Endothelial cell of umbilical vein (primary cell): ENCODE data around the gene PACS1. TPM values are rescaled to one million over a fixed set of nuclear protein-coding genes. Genes with fewer than 3 reads are reported as not detected.

ENCODE experiments used
- BruUV-seq: library from RNA; stranded (reverse); fragments of 400-500 nt; replicated peaks from 2 replicates; lab custom pipeline; 2021; lab: Mats Ljungman, UMichigan
- CTCF ChIA-PET: fragments of 300-600, 350-600 bp; sonication (Branson Sonifier 250); formaldehyde crosslinking; loops from one replicate; lab custom pipeline; 2021; ENCODE audit warnings: antibody characterized with exemption, inconsistent platforms; lab: Charles Lee
- POLR2A ChIA-PET: fragments of 300-600, 350-600 bp; sonication (Branson Sonifier 250); formaldehyde crosslinking; loops from one replicate; lab custom pipeline; 2021; ENCODE audit warnings: antibody characterized with exemption, inconsistent platforms; lab: Charles Lee
- DNase-seq: peaks from one replicate; pipeline ENCODE4 v3.0.0-alpha.2; 2011; ENCODE audit warnings: low read depth, low spot score
- FAIRE-seq: peaks from 2 replicates; lab custom pipeline; 2011; peaks lifted over from hg19 to GRCh38; lab: Jason Lieb, UNC
- H2AFZ ChIP-seq: 2 replicates; pipeline ENCODE4 v1.6.0; 2012; ENCODE audit warnings: low read depth, low read length, control low read depth, inconsistent platforms
- H3K27ac ChIP-seq: 2 replicates; pipeline ENCODE4 v1.5.1; 2011; ENCODE audit warnings: low read depth, mild to moderate bottlenecking, control low read depth, low read length, moderate library complexity; ENCODE audit not compliant: insufficient read depth
- H3K27me3 ChIP-seq, 2 experiments: 2 replicates each; pipeline versions ENCODE4 v1.6.0 to v1.6.1; 2011; ENCODE audit warnings: low read length in 2 of 2, mixed read lengths in 1 of 2; ENCODE audit not compliant: control insufficient read depth in 2 of 2, insufficient read depth in 2 of 2
- H3K36me3 ChIP-seq, 2 experiments: 2 replicates in 1 of 2; 3 replicates in 1 of 2; pipeline ENCODE4 v1.5.1; 2011; ENCODE audit warnings: low read length in 2 of 2, mild to moderate bottlenecking in 1 of 2, moderate library complexity in 1 of 2; ENCODE audit not compliant: control insufficient read depth in 2 of 2, insufficient read depth in 2 of 2; ENCODE audit errors: extremely low read depth in 1 of 2
- H3K4me1 ChIP-seq: 3 replicates; pipeline ENCODE4 v1.5.1; 2011; ENCODE audit warnings: mild to moderate bottlenecking, low read length; ENCODE audit not compliant: control insufficient read depth, insufficient read depth; ENCODE audit errors: extremely low read depth
- H3K4me2 ChIP-seq: 2 replicates; pipeline ENCODE4 v1.6.1; 2011; ENCODE audit warnings: low read length, control low read depth, mixed read lengths; ENCODE audit not compliant: insufficient read depth
- H3K4me3 ChIP-seq, 3 experiments: fragments of 200-600 bp in 1 of 3; sonication (generic), shearing (Covaris generic) in 1 of 3; replicated peaks in 1 of 3; 2 replicates each; pipeline ENCODE4 v1.5.1; 2011 to 2016; ENCODE audit warnings: control low read depth in 3 of 3, low read length in 3 of 3, mild to moderate bottlenecking in 2 of 3, inconsistent platforms in 1 of 3, low read depth in 1 of 3, moderate library complexity in 1 of 3; ENCODE audit not compliant: insufficient read depth in 1 of 3
- H3K79me2 ChIP-seq: 2 replicates; pipeline ENCODE4 v1.6.0; 2012; ENCODE audit warnings: low read length, inconsistent platforms; ENCODE audit not compliant: control insufficient read depth, insufficient read depth
- H3K9ac ChIP-seq: replicated peaks from 2 replicates; pipeline ENCODE3; 2011; ENCODE audit warnings: low read length, control low read depth; ENCODE audit not compliant: insufficient read depth; ENCODE audit errors: extremely low read depth
- H3K9me1 ChIP-seq: replicated peaks from 3 replicates; pipeline ENCODE4 v1.6.0; 2011; ENCODE audit warnings: mild to moderate bottlenecking, low read length; ENCODE audit not compliant: control insufficient read depth, insufficient read depth; ENCODE audit errors: extremely low read depth
- H3K9me3 ChIP-seq: replicated peaks from 2 replicates; pipeline ENCODE4 v1.5.1; 2012; ENCODE audit warnings: low read length, inconsistent platforms; ENCODE audit not compliant: control insufficient read depth, insufficient read depth
- H4K20me1 ChIP-seq: replicated peaks from 2 replicates; pipeline ENCODE3; 2011; ENCODE audit warnings: mild to moderate bottlenecking, low read length; ENCODE audit not compliant: control insufficient read depth, insufficient read depth; ENCODE audit errors: extremely low read depth
- CTCF ChIP-seq, 2 donors: IDR thresholded peaks; 1 replicate in 1 of 2; 2 replicates in 1 of 2; pipeline ENCODE4 v1.5.1; 2011; ENCODE audit warnings: low read length in 2 of 2, mild to moderate bottlenecking in 2 of 2, moderate library complexity in 2 of 2, control low read depth in 1 of 2, inconsistent platforms in 1 of 2, low read depth in 1 of 2; ENCODE audit not compliant: insufficient read depth in 1 of 2; ENCODE audit errors: extremely low read depth in 1 of 2
- EZH2 ChIP-seq: IDR thresholded peaks from 2 replicates; pipeline ENCODE4 v1.6.1; 2012; ENCODE audit warnings: borderline replicate concordance, low read depth, mild to moderate bottlenecking, moderate library complexity, low read length, inconsistent platforms; ENCODE audit not compliant: severe bottlenecking
- FOS ChIP-seq: IDR thresholded peaks from 2 replicates; pipeline ENCODE4 v1.6.1; 2011; ENCODE audit warnings: mild to moderate bottlenecking, low read length, moderate library complexity, borderline replicate concordance; ENCODE audit not compliant: insufficient read depth
- GATA2 ChIP-seq: IDR thresholded peaks from 2 replicates; pipeline ENCODE4 v1.7.0; 2011; ENCODE audit warnings: low read depth, mild to moderate bottlenecking, moderate library complexity, mixed read lengths, low read length; ENCODE audit not compliant: insufficient read length, insufficient read depth
- JUN ChIP-seq: IDR thresholded peaks from 2 replicates; pipeline ENCODE4 v1.6.1; 2011; ENCODE audit warnings: borderline replicate concordance, low read depth; ENCODE audit not compliant: insufficient read length, insufficient read depth
- MAX ChIP-seq: IDR thresholded peaks from 2 replicates; pipeline ENCODE4 v1.6.1; 2011; ENCODE audit not compliant: insufficient read depth, insufficient read length
- POLR2A ChIP-seq: IDR thresholded peaks from 2 replicates; pipeline ENCODE4 v1.6.1; 2012; ENCODE audit warnings: low read depth, mild to moderate bottlenecking, control low read depth, low read length
- POLR2AphosphoS5 ChIP-seq: IDR thresholded peaks from 2 replicates; pipeline ENCODE4 v1.6.1; 2012; ENCODE audit warnings: low read depth, mild to moderate bottlenecking, control low read depth, low read length, moderate library complexity; ENCODE audit not compliant: insufficient read depth
- dilution Hi-C: fragments of 300-500 bp; cut with MboI; formaldehyde crosslinking; loops from one replicate; pipeline ENCODE4 v1.15.0; 2019; ENCODE audit warnings: low sequenced_read_pairs; ENCODE audit not compliant: extremely low pct_ligation_motif_present
- intact Hi-C: fragments of 100-400 bp; cut with micrococcal nuclease; formaldehyde crosslinking; loops from one replicate; pipeline ENCODE4 v1.10.0; 2022
- polyA plus RNA-seq, 4 experiments: library from polyadenylated mRNA; depleted of rRNA in 3 of 4; stranded (reverse) in 3 of 4; unstranded in 1 of 4; fragments of >200 nt; gene quantifications; 2 replicates each; pipeline versions ENCODE4 v1.2.1 to v1.2.3, GENCODE V29; 2011 to 2012; ENCODE audit warnings: missing spikeins in 1 of 4
- total RNA-seq: library from RNA; stranded (reverse); gene quantifications from 2 replicates; pipeline ENCODE4 v1.2.3, GENCODE V29; 2021

Gene PACS1
- total and polyA plus RNA-seq, 2 donors (not counting 3 experiments of a cell fraction or from before 2014, with no cell fraction given), result 26.4 to 64.4 TPM

- DNase-seq (no peak), FAIRE-seq (no peak)
- Histone ChIP-seq H3K27me3 (peaks cover 0 to 4% of the 10 kb centered on the region in 2 experiments), H3K4me2 (no peak within 1 kb of the TSS), H2AFZ (no peak within 1 kb of the TSS), H3K79me2 (no peaks in the 10 kb centered on the region), H3K9ac (no peak within 1 kb of the TSS), H3K4me1 (no peaks in the 10 kb centered on the region), H3K9me1 (no peaks in the 10 kb centered on the region), H3K36me3 (peaks cover 8 to 29% of the 10 kb centered on the region in 2 experiments), H3K4me3 (no peak within 1 kb of the TSS), H3K9me3 (no peaks in the 10 kb centered on the region), H3K27ac (no peak within 1 kb of the TSS), H4K20me1 (no peaks in the 10 kb centered on the region)
- ChIA-PET CTCF (no interaction called here), POLR2A (no interaction called here)
- dilution Hi-C loops (no loop called here), intact Hi-C loops (no loop called here)
- BruUV-seq, result no TSS peak
- peak; percentile 28 for TF ChIP-seq POLR2A
- no peak for TF ChIP-seq GATA2
- peak; percentile 60 for TF ChIP-seq POLR2AphosphoS5
- TF ChIP-seq MAX, result no peak
- TF ChIP-seq EZH2, result no peak
- TF ChIP-seq JUN, result no peak
- TF ChIP-seq CTCF (IDR thresholded peaks at IDR 0.05; ENCODE audit: extremely low read depth in 1 of 2, insufficient read depth in 1 of 2, low read depth in 1 of 2, low read length in 2 of 2), result no peak
- no peak for TF ChIP-seq FOS
These were observed 207.6 kb downstream of the PACS1 start, which contains the start of gene CNIH2 for GRCh38 chr11:66277471-66278362. Gene CNIH2 (plus strand): TSS chr11:66278175. CDS start chr11:66278457, 282 bp downstream.
